PC-9 (cell line): ENCODE data around the gene BCL11B. TPM values are rescaled to one million over a fixed set of nuclear protein-coding genes. Genes with fewer than 3 reads are reported as not detected.

Source experiments
- BruUV-seq: library from RNA; stranded (reverse); fragments of 400-500 nt; replicated peaks from 2 replicates; lab custom pipeline; 2021; lab: Mats Ljungman, UMichigan
- CTCF ChIA-PET: fragments of 300-600 bp; sonication (Branson Sonifier 250); formaldehyde crosslinking; loops from one replicate; lab custom pipeline; 2022; ENCODE audit warnings: antibody characterized with exemption; lab: Charles Lee
- POLR2A ChIA-PET: fragments of 300-600 bp; sonication (Branson Sonifier 250); formaldehyde crosslinking; loops from one replicate; lab custom pipeline; 2022; ENCODE audit warnings: antibody characterized with exemption; ENCODE audit not compliant: unreplicated experiment; lab: Charles Lee
- DNase-seq, 2 experiments: peaks; one replicate each; pipeline versions ENCODE4 v3.0.0 to v3.0.0-alpha.2; 2015 to 2022; ENCODE audit warnings: mixed read lengths in 1 of 2
- H2AFZ ChIP-seq: fragments of 200-600 bp; sonication (generic); 2 replicates; pipeline ENCODE4 v1.8.1; 2017; ENCODE audit warnings: antibody characterized with exemption
- H3F3A ChIP-seq: fragments of 200-600 bp; sonication (generic); 2 replicates; pipeline ENCODE4 v1.8.1; 2017; ENCODE audit warnings: antibody characterized with exemption, mild to moderate bottlenecking, low read depth; ENCODE audit not compliant: insufficient read depth
- H3K27ac ChIP-seq: fragments of 200-600 bp; sonication (generic); 2 replicates; pipeline ENCODE4 v1.6.1; 2016; ENCODE audit warnings: mixed run types
- H3K27me3 ChIP-seq: fragments of 200-600 bp; sonication (generic); 2 replicates; pipeline ENCODE4 v1.6.1; 2016; ENCODE audit warnings: low read depth, mixed run types; ENCODE audit not compliant: insufficient read depth
- H3K36me3 ChIP-seq: fragments of 200-600 bp; sonication (generic); 2 replicates; pipeline ENCODE4 v1.6.1; 2016; ENCODE audit warnings: low read depth, mixed run types
- H3K4me1 ChIP-seq: fragments of 200-600 bp; sonication (generic); replicated peaks from 2 replicates; pipeline ENCODE4 v1.6.1; 2016; ENCODE audit warnings: mixed run types; ENCODE audit not compliant: insufficient read depth
- H3K4me2 ChIP-seq: fragments of 200-600 bp; sonication (generic); 2 replicates; pipeline ENCODE4 v1.6.1; 2017; ENCODE audit warnings: mixed run types
- H3K4me3 ChIP-seq: fragments of 200-600 bp; sonication (generic); 2 replicates; pipeline ENCODE4 v1.6.1; 2016; ENCODE audit warnings: mixed run types
- H3K79me2 ChIP-seq: fragments of 200-600 bp; sonication (generic); 2 replicates; pipeline ENCODE4 v1.6.1; 2017; ENCODE audit warnings: low read depth, mixed run types
- H3K9me2 ChIP-seq: fragments of 200-600 bp; sonication (generic); 2 replicates; pipeline ENCODE4 v1.8.1; 2017; ENCODE audit warnings: mild to moderate bottlenecking; ENCODE audit not compliant: insufficient read depth
- H3K9me3 ChIP-seq: fragments of 200-600 bp; sonication (generic); 2 replicates; pipeline ENCODE4 v1.8.1; 2016; ENCODE audit warnings: low read depth; ENCODE audit not compliant: insufficient read depth
- H4K20me1 ChIP-seq: fragments of 200-600 bp; sonication (generic); 2 replicates; pipeline ENCODE4 v1.8.1; 2017; ENCODE audit not compliant: insufficient read depth
- EZH2 ChIP-seq: fragments of 200-600 bp; sonication (generic); IDR thresholded peaks from 2 replicates; pipeline ENCODE4 v1.8.0; 2017; ENCODE audit warnings: antibody characterized with exemption, low read depth
- intact Hi-C: fragments of 100-400 bp; cut with micrococcal nuclease; formaldehyde crosslinking; loops from one replicate; pipeline ENCODE4 v1.10.0; 2022; ENCODE audit not compliant: unreplicated experiment
- total RNA-seq: library from RNA; stranded (reverse); gene quantifications from 2 replicates; pipeline ENCODE4 v1.2.3, GENCODE V29; 2021
- TF ChIP-seq, protein P1 (sequence below): fragments of 200-600 bp; sonication (generic); conservative IDR thresholded peaks from 2 replicates; pipeline ENCODE4 v1.6.1; 2017; ENCODE audit warnings: mixed run types, antibody characterized with exemption, mild to moderate bottlenecking, moderate library complexity

Gene BCL11B
- total RNA-seq, 1 experiment from 2014 or later, result not detected

DNA sequence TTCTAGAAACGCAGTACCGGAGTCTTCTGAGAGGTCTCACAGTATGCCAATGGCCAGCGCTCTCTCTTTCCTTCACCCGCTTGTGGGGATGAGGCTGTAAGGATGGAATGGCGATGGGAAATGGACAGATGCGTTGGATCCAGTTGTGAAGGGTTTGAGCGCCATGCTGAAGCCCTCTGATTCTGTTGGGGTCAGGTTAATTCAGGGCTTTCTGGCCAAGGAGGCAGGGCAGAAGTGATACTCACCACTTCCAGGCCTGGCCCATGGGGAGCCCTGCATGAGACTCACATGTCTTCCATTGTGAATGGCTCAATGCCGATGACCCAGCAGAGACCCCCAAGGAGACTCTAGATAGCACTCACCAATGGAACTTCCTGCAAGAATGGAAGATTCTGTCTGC, 114.3 kb downstream of the BCL11B start:
- no peaks in the 10 kb centered on the region for H3F3A ChIP-seq
- H3K4me2 ChIP-seq, result no peak overlapping the region
- no peaks in the 10 kb centered on the region for H4K20me1 ChIP-seq
- H2AFZ ChIP-seq, result no peak overlapping the region
- H3K4me3 ChIP-seq, result no peak overlapping the region
- peaks cover 24% of the 10 kb centered on the region for H3K27me3 ChIP-seq
- ChIA-PET CTCF (no interaction called here), POLR2A (no interaction called here)
- intact Hi-C loops, result no loop called here
- TF ChIP-seq, protein P1, sequence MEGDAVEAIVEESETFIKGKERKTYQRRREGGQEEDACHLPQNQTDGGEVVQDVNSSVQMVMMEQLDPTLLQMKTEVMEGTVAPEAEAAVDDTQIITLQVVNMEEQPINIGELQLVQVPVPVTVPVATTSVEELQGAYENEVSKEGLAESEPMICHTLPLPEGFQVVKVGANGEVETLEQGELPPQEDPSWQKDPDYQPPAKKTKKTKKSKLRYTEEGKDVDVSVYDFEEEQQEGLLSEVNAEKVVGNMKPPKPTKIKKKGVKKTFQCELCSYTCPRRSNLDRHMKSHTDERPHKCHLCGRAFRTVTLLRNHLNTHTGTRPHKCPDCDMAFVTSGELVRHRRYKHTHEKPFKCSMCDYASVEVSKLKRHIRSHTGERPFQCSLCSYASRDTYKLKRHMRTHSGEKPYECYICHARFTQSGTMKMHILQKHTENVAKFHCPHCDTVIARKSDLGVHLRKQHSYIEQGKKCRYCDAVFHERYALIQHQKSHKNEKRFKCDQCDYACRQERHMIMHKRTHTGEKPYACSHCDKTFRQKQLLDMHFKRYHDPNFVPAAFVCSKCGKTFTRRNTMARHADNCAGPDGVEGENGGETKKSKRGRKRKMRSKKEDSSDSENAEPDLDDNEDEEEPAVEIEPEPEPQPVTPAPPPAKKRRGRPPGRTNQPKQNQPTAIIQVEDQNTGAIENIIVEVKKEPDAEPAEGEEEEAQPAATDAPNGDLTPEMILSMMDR, result no peak
- TF ChIP-seq EZH2, result no peak
- H3K36me3 ChIP-seq, result no peaks in the 10 kb centered on the region
- no peak for DNase-seq
- no peaks in the 10 kb centered on the region for H3K9me2 ChIP-seq
- no peaks in the 10 kb centered on the region for H3K9me3 ChIP-seq
- H3K4me1 ChIP-seq, result no peaks in the 10 kb centered on the region
- H3K27ac ChIP-seq, result no peak overlapping the region
- BruUV-seq, result no TSS peak
- no peaks in the 10 kb centered on the region for H3K79me2 ChIP-seq

DNA sequence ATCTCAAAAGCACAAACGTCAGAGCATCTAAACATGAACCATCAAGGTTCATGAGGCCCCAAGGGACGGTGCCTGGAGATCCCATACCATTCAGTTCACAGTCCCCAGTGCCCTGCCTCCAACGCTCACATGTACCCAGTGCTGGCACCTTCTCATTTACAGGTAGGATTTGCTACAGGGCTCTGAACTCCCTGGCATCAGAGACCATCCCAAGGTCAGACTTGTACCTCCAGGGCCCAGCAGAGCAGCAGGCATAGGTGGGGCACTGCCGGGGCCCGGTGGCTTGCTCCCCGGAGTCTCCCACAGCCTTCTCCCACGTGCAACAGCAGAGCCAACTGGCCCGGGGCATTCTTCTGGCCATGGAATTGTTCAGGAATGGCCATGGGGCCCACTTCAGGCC, 114.8 kb downstream of the BCL11B start:
- CTCF ChIA-PET, result no interaction called here
- no peaks in the 10 kb centered on the region for H3K36me3 ChIP-seq

DNA sequence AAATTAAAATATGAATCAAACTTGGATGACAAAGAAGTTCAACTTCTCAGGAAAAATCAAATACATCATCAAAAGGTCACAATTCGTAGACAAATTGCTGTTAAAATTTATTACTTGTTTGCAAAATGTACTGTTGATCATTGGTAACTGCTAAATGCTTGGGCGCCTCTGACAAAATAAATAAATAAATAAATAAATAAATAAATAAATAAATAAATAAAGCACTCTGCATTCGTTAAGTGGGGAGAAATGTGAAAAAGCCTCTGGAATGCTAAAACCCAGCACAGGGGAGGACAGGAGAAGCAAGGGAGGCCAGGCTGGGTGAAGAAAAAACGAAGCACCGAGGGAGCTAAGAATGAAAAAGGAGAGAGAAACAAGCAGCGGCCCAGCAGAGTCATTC, 115.2 kb downstream of the BCL11B start:
- no peaks in the 10 kb centered on the region for H3K79me2 ChIP-seq
- BruUV-seq, result no TSS peak
- no peaks in the 10 kb centered on the region for H3K4me1 ChIP-seq
- H3K27ac ChIP-seq, result no peak overlapping the region
- POLR2A ChIA-PET, result no interaction called here
- H3K9me2 ChIP-seq, result no peaks in the 10 kb centered on the region
- H3K27me3 ChIP-seq, result peaks cover 24% of the 10 kb centered on the region
- H3K4me3 ChIP-seq, result no peak overlapping the region
- CTCF ChIA-PET, result no interaction called here
- no peak overlapping the region for H3K4me2 ChIP-seq
- no peak for DNase-seq
- no peaks in the 10 kb centered on the region for H3K9me3 ChIP-seq
- H3K36me3 ChIP-seq, result no peaks in the 10 kb centered on the region
- intact Hi-C loops, result no loop called here
- no peak overlapping the region for H2AFZ ChIP-seq
- H3F3A ChIP-seq, result no peaks in the 10 kb centered on the region
- no peak for TF ChIP-seq EZH2
- TF ChIP-seq, protein P1, result no peak
- no peaks in the 10 kb centered on the region for H4K20me1 ChIP-seq

More for the DNA sequence above, 114.8 kb downstream of the BCL11B start:
- no peak overlapping the region for H3K4me2 ChIP-seq
- no peaks in the 10 kb centered on the region for H3K79me2 ChIP-seq
- H3F3A ChIP-seq, result no peaks in the 10 kb centered on the region
- H3K27me3 ChIP-seq, result peaks cover 24% of the 10 kb centered on the region
- TF ChIP-seq, protein P1, result no peak
- TF ChIP-seq EZH2, result no peak
- no peak for DNase-seq
- no peak overlapping the region for H2AFZ ChIP-seq
- no peaks in the 10 kb centered on the region for H3K9me2 ChIP-seq
- POLR2A ChIA-PET, result no interaction called here
- no peaks in the 10 kb centered on the region for H3K4me1 ChIP-seq
- no peak overlapping the region for H3K4me3 ChIP-seq
- BruUV-seq, result no TSS peak
- intact Hi-C loops, result no loop called here
- no peaks in the 10 kb centered on the region for H4K20me1 ChIP-seq
- no peaks in the 10 kb centered on the region for H3K9me3 ChIP-seq
- no peak overlapping the region for H3K27ac ChIP-seq
